T-cell (primary cell): Measurements from ENCODE around the gene BNC2. TPM values are rescaled to one million over a fixed set of nuclear protein-coding genes. Genes with fewer than 3 reads are reported as not detected.

Experiments
- ATAC-seq, 4 experiments: fragments of 200-7000 bp in 3 of 4; fragments of 150-1000 bp in 1 of 4; cut with Tn5 transposase; replicated peaks in 1 of 4; 1 replicate in 3 of 4; 2 replicates in 1 of 4; pipeline ENCODE4 v1.10.0; 2021; ENCODE audit warnings: moderate library complexity in 3 of 4, mild to moderate bottlenecking in 2 of 4, moderate number of reproducible peaks in 1 of 4
- CTCF ChIA-PET, 2 donors: fragments of 300-600 bp; sonication (Branson Sonifier 250); formaldehyde crosslinking; loops; one replicate each; lab custom pipeline; 2022; ENCODE audit warnings: antibody characterized with exemption in 2 of 2; lab: Charles Lee
- POLR2A ChIA-PET, 2 donors: fragments of 300-600 bp; sonication (Branson Sonifier 250); formaldehyde crosslinking; loops; one replicate each; lab custom pipeline; 2022; ENCODE audit warnings: antibody characterized with exemption in 2 of 2; lab: Charles Lee
- DNase-seq, 35 experiments: peaks; one replicate each; pipeline versions ENCODE4 v3.0.0 to v3.0.0-alpha.2; 2013 to 2023
- H3K27ac ChIP-seq: one replicate; pipeline ENCODE4 v1.5.1; 2013; ENCODE audit warnings: low read length
- H3K27me3 ChIP-seq, 2 experiments: replicated peaks in 1 of 2; 1 replicate in 1 of 2; 2 replicates in 1 of 2; pipeline versions ENCODE4 v1.6.1 to v1.7.0; 2013; ENCODE audit warnings: low read length in 1 of 2, mixed read lengths in 1 of 2; ENCODE audit not compliant: control insufficient read depth in 2 of 2, insufficient read depth in 2 of 2; ENCODE audit errors: extremely low read depth in 1 of 2
- H3K36me3 ChIP-seq, 2 donors: 1 replicate in 1 of 2; 2 replicates in 1 of 2; pipeline versions ENCODE4 v1.6.1 to v1.7.0; 2013; ENCODE audit warnings: low read length in 1 of 2; ENCODE audit not compliant: control insufficient read depth in 2 of 2, insufficient read depth in 1 of 2; ENCODE audit errors: extremely low read depth in 1 of 2
- H3K4me1 ChIP-seq, 2 experiments: 1 replicate in 1 of 2; 2 replicates in 1 of 2; pipeline versions ENCODE4 v1.6.1 to v1.7.0; 2013; ENCODE audit warnings: low read length in 2 of 2, mixed read lengths in 1 of 2; ENCODE audit not compliant: insufficient read depth in 2 of 2, control insufficient read depth in 1 of 2; ENCODE audit errors: extremely low read depth in 1 of 2
- H3K4me3 ChIP-seq, 2 donors: 1 replicate in 1 of 2; 2 replicates in 1 of 2; pipeline versions ENCODE4 v1.5.1 to v1.7.0; 2013; ENCODE audit warnings: mild to moderate bottlenecking in 2 of 2, low read length in 1 of 2, moderate library complexity in 1 of 2; ENCODE audit not compliant: control insufficient read depth in 1 of 2; ENCODE audit errors: extremely low read depth in 1 of 2
- H3K9me3 ChIP-seq: 2 replicates; pipeline ENCODE4 v1.7.0; 2013
- H3K27ac Mint-ChIP-seq, 2 donors: one replicate each; pipeline ENCODE4 v1.8.0; 2020 to 2021; ENCODE audit warnings: mild to moderate bottlenecking in 2 of 2, mixed read lengths in 2 of 2
- H3K27me3 Mint-ChIP-seq, 2 donors: one replicate each; pipeline ENCODE4 v1.8.0; 2021 to 2022; ENCODE audit warnings: mixed read lengths in 2 of 2
- H3K36me3 Mint-ChIP-seq: one replicate; pipeline ENCODE4 v1.8.0; 2021; ENCODE audit warnings: mixed read lengths
- H3K4me1 Mint-ChIP-seq, 3 donors: one replicate each; pipeline ENCODE4 v1.8.0; 2020 to 2022; ENCODE audit warnings: mixed read lengths in 3 of 3, mild to moderate bottlenecking in 1 of 3
- H3K4me3 Mint-ChIP-seq, 3 donors: one replicate each; pipeline ENCODE4 v1.8.0; 2020 to 2022; ENCODE audit warnings: mild to moderate bottlenecking in 3 of 3, mixed read lengths in 3 of 3, moderate library complexity in 3 of 3
- H3K9me3 Mint-ChIP-seq, 3 donors: one replicate each; pipeline ENCODE4 v1.8.0; 2020 to 2022; ENCODE audit warnings: mixed read lengths in 3 of 3
- WGBS: methylation state at CpG from one replicate; pipeline ENCODE4 v1.1.5; 2013; ENCODE audit warnings: missing lambda C conversion rate; ENCODE audit not compliant: insufficient coverage; 5-methylcytosine and 5-hydroxymethylcytosine counted together
- total RNA-seq, 35 experiments: library from RNA in 6 of 35; stranded (reverse) in 6 of 35; fragments of 120-200 nt in 1 of 35; gene quantifications; one replicate each; pipeline versions ENCODE4 v1.2.1 to v1.2.4 and lab custom pipeline; 2013 to 2026

Gene BNC2
- total RNA-seq, 5 donors from 2014 or later (not counting 1 experiment from before 2014, with no cell fraction given), result 0.03 to 2.1 (median 0.57) TPM

- POLR2A ChIA-PET, result no interaction called here
- Histone ChIP-seq H3K4me3 (no peak overlapping the region), H3K27ac (no peak overlapping the region), H3K9me3 (no peaks in the 10 kb centered on the region), H3K36me3 (no peaks in the 10 kb centered on the region), H3K27me3 (no peaks in the 10 kb centered on the region), H3K4me1 (no peaks in the 10 kb centered on the region)
- H3K27me3 Mint-ChIP-seq, result no peaks in the 10 kb centered on the region
- no peaks in the 10 kb centered on the region for H3K4me1 Mint-ChIP-seq
- H3K27ac Mint-ChIP-seq, result no peak overlapping the region
- H3K36me3 Mint-ChIP-seq, result no peaks in the 10 kb centered on the region
- DNase-seq, result no peak
- H3K4me3 Mint-ChIP-seq, result no peak overlapping the region
- CTCF ChIA-PET, result no interaction called here
- 100% methylated on average over 1 of the region's 5 CpGs for WGBS
- peaks cover 3 to 11% (median 8%) of the 10 kb centered on the region in 3 donors for H3K9me3 Mint-ChIP-seq
- ATAC-seq, result no peak
Measured at GRCh38 chr9:16687678-16688369, 182.6 kb downstream of the BNC2 start.

- WGBS, result no CpG with 5 or more reads among the region's 2 CpGs
- no peak for ATAC-seq
Measured at GRCh38 chr9:16683326-16683725, 187.1 kb downstream of the BNC2 start.

GRCh38 chr9:16682273-16682672 is 188.2 kb downstream of the BNC2 start:
- Histone ChIP-seq H3K27ac (no peak overlapping the region), H3K27me3 (no peaks in the 10 kb centered on the region), H3K9me3 (no peaks in the 10 kb centered on the region), H3K4me1 (no peaks in the 10 kb centered on the region), H3K4me3 (no peak overlapping the region), H3K36me3 (no peaks in the 10 kb centered on the region)
- H3K36me3 Mint-ChIP-seq, result no peaks in the 10 kb centered on the region
- CTCF ChIA-PET, result no interaction called here
- H3K27ac Mint-ChIP-seq, result no peak overlapping the region
- POLR2A ChIA-PET, result no interaction called here
- H3K9me3 Mint-ChIP-seq, result peaks cover 0 to 10% (median 6%) of the 10 kb centered on the region in 3 donors
- DNase-seq (no peak), ATAC-seq (no peak)
- H3K27me3 Mint-ChIP-seq, result no peaks in the 10 kb centered on the region
- WGBS, result 74% methylated on average over 6 of the region's 7 CpGs
- H3K4me1 Mint-ChIP-seq, result no peaks in the 10 kb centered on the region
- no peak overlapping the region for H3K4me3 Mint-ChIP-seq

More at GRCh38 chr9:16683326-16683725, 187.1 kb downstream of the BNC2 start:
- Histone ChIP-seq H3K4me1 (no peaks in the 10 kb centered on the region), H3K4me3 (no peak overlapping the region), H3K36me3 (no peaks in the 10 kb centered on the region), H3K27ac (no peak overlapping the region), H3K9me3 (no peaks in the 10 kb centered on the region), H3K27me3 (no peaks in the 10 kb centered on the region)
- no peak overlapping the region for H3K27ac Mint-ChIP-seq
- no peak for DNase-seq
- peaks cover 3 to 6% (median 6%) of the 10 kb centered on the region in 3 donors for H3K9me3 Mint-ChIP-seq
- CTCF ChIA-PET, result no interaction called here
- H3K27me3 Mint-ChIP-seq, result no peaks in the 10 kb centered on the region
- no peak overlapping the region for H3K4me3 Mint-ChIP-seq
- POLR2A ChIA-PET, result no interaction called here
- no peaks in the 10 kb centered on the region for H3K36me3 Mint-ChIP-seq
- no peaks in the 10 kb centered on the region for H3K4me1 Mint-ChIP-seq

- no peak for DNase-seq
- ChIA-PET POLR2A (no interaction called here), CTCF (no interaction called here)
- no peak for ATAC-seq
- no peaks in the 10 kb centered on the region for H3K4me1 Mint-ChIP-seq
- Histone ChIP-seq H3K27ac (no peak overlapping the region), H3K9me3 (no peaks in the 10 kb centered on the region), H3K27me3 (no peaks in the 10 kb centered on the region), H3K36me3 (no peaks in the 10 kb centered on the region), H3K4me1 (no peaks in the 10 kb centered on the region), H3K4me3 (no peak overlapping the region)
- no peak overlapping the region for H3K27ac Mint-ChIP-seq
- no peak overlapping the region for H3K4me3 Mint-ChIP-seq
- peaks cover 0 to 10% (median 6%) of the 10 kb centered on the region in 3 donors for H3K9me3 Mint-ChIP-seq
- no peaks in the 10 kb centered on the region for H3K27me3 Mint-ChIP-seq
- H3K36me3 Mint-ChIP-seq, result no peaks in the 10 kb centered on the region
- WGBS, result 86% methylated on average over 1 of the region's 7 CpGs
Measured at GRCh38 chr9:16681652-16681987, 188.8 kb downstream of the BNC2 start.

GRCh38 chr9:16680975-16681651 is 189.4 kb downstream of the BNC2 start:
- 80% methylated on average over 1 of the region's 5 CpGs for WGBS
- no peaks in the 10 kb centered on the region for H3K27me3 ChIP-seq
- no peaks in the 10 kb centered on the region for H3K36me3 ChIP-seq
- ATAC-seq (no peak), DNase-seq (no peak)
- Mint-ChIP-seq H3K4me1 (no peaks in the 10 kb centered on the region), H3K4me3 (no peak overlapping the region), H3K27me3 (no peaks in the 10 kb centered on the region), H3K9me3 (peaks cover 0 to 10% (median 6%) of the 10 kb centered on the region in 3 donors), H3K27ac (no peak overlapping the region), H3K36me3 (no peaks in the 10 kb centered on the region)
- H3K4me3 ChIP-seq, result no peak overlapping the region
- H3K4me1 ChIP-seq, result no peaks in the 10 kb centered on the region
- CTCF ChIA-PET, result no interaction called here
- POLR2A ChIA-PET, result no interaction called here
- no peak overlapping the region for H3K27ac ChIP-seq
- no peaks in the 10 kb centered on the region for H3K9me3 ChIP-seq

GRCh38 chr9:16680541-16680940 is 189.9 kb downstream of the BNC2 start:
- CTCF ChIA-PET, result no interaction called here
- H3K27me3 ChIP-seq, result no peaks in the 10 kb centered on the region
- Mint-ChIP-seq H3K4me1 (no peaks in the 10 kb centered on the region), H3K36me3 (no peaks in the 10 kb centered on the region), H3K4me3 (no peak overlapping the region), H3K9me3 (peaks cover 0 to 10% (median 5%) of the 10 kb centered on the region in 3 donors), H3K27ac (no peak overlapping the region), H3K27me3 (no peaks in the 10 kb centered on the region)
- no peak overlapping the region for H3K27ac ChIP-seq
- POLR2A ChIA-PET, result no interaction called here
- no peak for DNase-seq
- no CpG with 5 or more reads among the region's 3 CpGs for WGBS
- no peaks in the 10 kb centered on the region for H3K36me3 ChIP-seq
- H3K4me1 ChIP-seq, result no peaks in the 10 kb centered on the region
- no peaks in the 10 kb centered on the region for H3K9me3 ChIP-seq
- no peak overlapping the region for H3K4me3 ChIP-seq
- ATAC-seq, result no peak
